ENCODE measurements around the gene GARIN3.

DNA sequence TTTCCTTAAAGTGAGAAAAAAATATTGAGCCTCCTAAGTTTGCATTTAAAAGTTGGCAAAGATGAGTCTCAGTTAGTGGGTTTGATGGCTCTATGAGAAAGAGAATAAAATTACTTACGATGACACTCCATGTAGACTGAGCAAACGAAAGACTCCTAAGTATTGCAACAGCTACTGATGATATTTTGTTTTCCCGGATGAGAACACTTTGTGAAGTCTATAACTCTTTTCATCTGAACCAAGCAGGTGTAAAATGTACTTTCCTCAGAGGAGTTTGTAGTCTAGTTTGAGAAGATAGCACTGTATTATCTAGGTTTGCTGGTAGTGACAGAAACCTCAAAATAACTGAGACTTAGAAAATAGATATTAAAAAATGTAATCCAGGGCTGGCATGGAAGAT lies 12.9 kb upstream of the GARIN3 start:
- TF ChIP-seq EZH2 (IDR thresholded peaks at IDR 0.05) (no peak), POLR2AphosphoS5 (IDR thresholded peaks at IDR 0.05; ENCODE audit: borderline replicate concordance, low read depth, low read length) (no peak), FOXP2 (optimal IDR thresholded peaks at IDR 0.05; ENCODE audit: control extremely low read depth, extremely low read length, insufficient read depth) (no peak)

All from SK-N-MC (cell line).